HCT116 (cell line): ENCODE data around the gene FAM20B. TPM values are rescaled to one million over a fixed set of nuclear protein-coding genes. Genes with fewer than 3 reads are reported as not detected.

ENCODE experiments used
- ATAC-seq: fragments of 200-7000 bp; cut with Tn5 transposase; 2 replicates; pipeline ENCODE4 v1.9.1; 2020; ENCODE audit warnings: mild to moderate bottlenecking, moderate library complexity
- BruUV-seq: library from RNA; stranded (reverse); fragments of 400-500 nt; replicated peaks from 2 replicates; lab custom pipeline; 2021; lab: Mats Ljungman, UMichigan
- CTCF ChIA-PET: fragments of 300-600 bp; sonication (Branson Sonifier 250); formaldehyde crosslinking; loops from one replicate; lab custom pipeline; 2021; ENCODE audit warnings: antibody characterized with exemption; lab: Charles Lee
- POLR2A ChIA-PET: fragments of 300-600, 350-600 bp; sonication (Branson Sonifier 250); formaldehyde crosslinking; loops from one replicate; lab custom pipeline; 2021; ENCODE audit warnings: antibody characterized with exemption; lab: Charles Lee
- RAD21 ChIA-PET, 2 experiments: fragments of 300-600 bp; sonication (Branson Sonifier 250); formaldehyde crosslinking; loops; one replicate each; lab custom pipeline; 2023; ENCODE audit warnings: low total read pairs in 2 of 2; ENCODE audit not compliant: uncharacterized antibody in 2 of 2, unreplicated experiment in 2 of 2, low non-redundant PET in 1 of 2; lab: Charles Lee
- DNase-seq: peaks from one replicate; pipeline ENCODE4 v3.0.0-alpha.2; 2010; ENCODE audit warnings: low read depth, low spot score
- H2AFZ ChIP-seq: fragments of 200-600 bp; shearing (Covaris generic), sonication (generic); 2 replicates; pipeline ENCODE4 v1.6.1; 2017; ENCODE audit warnings: low read depth, mixed run types, mixed read lengths, antibody characterized with exemption, low read length; ENCODE audit not compliant: poor library complexity, severe bottlenecking
- H3K27ac ChIP-seq: 2 replicates; pipeline ENCODE4 v1.5.1; 2012; ENCODE audit warnings: low read depth, low read length
- H3K27me3 ChIP-seq: fragments of 200-600 bp; sonication (generic); 2 replicates; pipeline ENCODE4 v1.6.1; 2016; ENCODE audit warnings: mixed run types, low read length, mixed read lengths; ENCODE audit not compliant: insufficient read depth
- H3K36me3 ChIP-seq, 2 experiments: fragments of 200-500 bp in 1 of 2; fragments of 200-600 bp in 1 of 2; sonication (Bioruptor generic) in 1 of 2; sonication (generic) in 1 of 2; 2 replicates each; pipeline versions ENCODE4 v1.5.1 to v1.6.1; 2014 to 2016; ENCODE audit warnings: low read length in 2 of 2, inconsistent platforms in 1 of 2, mixed read lengths in 1 of 2, mixed run types in 1 of 2; ENCODE audit not compliant: insufficient read depth in 2 of 2, control insufficient read depth in 1 of 2
- H3K4me1 ChIP-seq, 2 experiments: fragments of 200-600 bp in 1 of 2; sonication (generic) in 1 of 2; 2 replicates each; pipeline versions ENCODE4 v1.5.1 to v1.6.1; 2012 to 2017; ENCODE audit warnings: low read length in 2 of 2, inconsistent platforms in 1 of 2, mild to moderate bottlenecking in 1 of 2, mixed read lengths in 1 of 2, mixed run types in 1 of 2, moderate library complexity in 1 of 2; ENCODE audit not compliant: insufficient read depth in 2 of 2, control insufficient read depth in 1 of 2
- H3K4me2 ChIP-seq: fragments of 200-600 bp; sonication (generic); 2 replicates; pipeline ENCODE4 v1.6.1; 2017; ENCODE audit warnings: mixed run types, low read length, mixed read lengths
- H3K4me3 ChIP-seq, 2 experiments: fragments of 200-600 bp in 1 of 2; sonication (generic) in 1 of 2; replicated peaks in 1 of 2; 2 replicates each; pipeline ENCODE4 v1.5.1; 2011 to 2016; ENCODE audit warnings: low read length in 2 of 2, control low read depth in 1 of 2, low read depth in 1 of 2, mild to moderate bottlenecking in 1 of 2, mixed read lengths in 1 of 2, mixed run types in 1 of 2
- H3K79me2 ChIP-seq: fragments of 200-600 bp; sonication (generic); 2 replicates; pipeline ENCODE4 v1.6.1; 2017; ENCODE audit warnings: mild to moderate bottlenecking, mixed run types, low read length, moderate library complexity, mixed read lengths; ENCODE audit not compliant: insufficient read depth
- H3K9ac ChIP-seq: fragments of 200-600 bp; sonication (generic); 2 replicates; pipeline ENCODE4 v1.6.1; 2016; ENCODE audit warnings: low read length, mixed read lengths
- H3K9me2 ChIP-seq: fragments of 200-600 bp; sonication (generic), shearing (Covaris generic); 2 replicates; pipeline ENCODE4 v1.6.1; 2017; ENCODE audit warnings: mixed run types, mild to moderate bottlenecking, moderate library complexity; ENCODE audit not compliant: insufficient read depth
- H3K9me3 ChIP-seq, 2 experiments: fragments of 200-500 bp in 1 of 2; fragments of 200-600 bp in 1 of 2; sonication (Bioruptor generic) in 1 of 2; sonication (generic) in 1 of 2; 2 replicates each; pipeline ENCODE4 v1.6.1; 2014 to 2017; ENCODE audit warnings: low read length in 2 of 2, mixed read lengths in 2 of 2, inconsistent platforms in 1 of 2, low read depth in 1 of 2, mild to moderate bottlenecking in 1 of 2, mixed run types in 1 of 2, moderate library complexity in 1 of 2; ENCODE audit not compliant: control insufficient read depth in 1 of 2, insufficient read depth in 1 of 2
- H4K20me1 ChIP-seq: fragments of 200-600 bp; sonication (generic), shearing (Covaris generic); 2 replicates; pipeline ENCODE4 v1.6.1; 2017; ENCODE audit warnings: mixed run types, mild to moderate bottlenecking, moderate library complexity; ENCODE audit not compliant: insufficient read depth
- CTCF ChIP-seq, 3 experiments: fragments of 200-600 bp in 1 of 3; sonication (generic) in 1 of 3; IDR thresholded peaks in 2 of 3; conservative IDR thresholded peaks in 1 of 3; 2 replicates each; pipeline ENCODE4 v1.5.1; 2012 to 2017; ENCODE audit warnings: low read depth in 2 of 3, low read length in 2 of 3, antibody characterized with exemption in 1 of 3, borderline replicate concordance in 1 of 3, control low read depth in 1 of 3, mild to moderate bottlenecking in 1 of 3, mixed read lengths in 1 of 3, mixed run types in 1 of 3, moderate library complexity in 1 of 3; ENCODE audit not compliant: insufficient read depth in 1 of 3
- EZH2 ChIP-seq: fragments of 200-600 bp; sonication (generic); IDR thresholded peaks from 2 replicates; pipeline ENCODE4 v1.6.1; 2017; ENCODE audit warnings: antibody characterized with exemption, mixed run types
- JUND ChIP-seq: IDR thresholded peaks from 2 replicates; pipeline ENCODE4 v1.6.1; 2012
- REST ChIP-seq: IDR thresholded peaks from 2 replicates; pipeline ENCODE4 v1.6.1; 2012; ENCODE audit warnings: low read depth
- SP1 ChIP-seq: IDR thresholded peaks from 2 replicates; pipeline ENCODE4 v1.6.1; 2012; ENCODE audit warnings: low read depth
- ZBTB33 ChIP-seq: IDR thresholded peaks from 2 replicates; pipeline ENCODE4 v1.6.1; 2011; ENCODE audit warnings: mild to moderate bottlenecking, low read length, moderate library complexity; ENCODE audit not compliant: insufficient replicate concordance; ENCODE audit errors: extremely low read depth
- intact Hi-C: fragments of 100-400 bp; cut with micrococcal nuclease; formaldehyde crosslinking; loops from 2 replicates; pipeline ENCODE4 v1.10.0; 2022
- total RNA-seq: library from RNA; stranded (reverse); gene quantifications from one replicate; pipeline ENCODE4 v1.2.1, GENCODE V29; 2021; ENCODE audit not compliant: unreplicated experiment

FAM20B gene
- total RNA-seq, 1 experiment from 2014 or later: 36.7 TPM

- Histone ChIP-seq H3K4me2 (no peak overlapping the region), H3K36me3 (no peaks in the 10 kb centered on the region), H3K4me1 (peaks cover 0 to 18% of the 10 kb centered on the region in 2 experiments; a peak in 2 of 4 replicates), H3K9ac (no peak overlapping the region), H3K4me3 (no peak overlapping the region), H2AFZ (no peak overlapping the region), H4K20me1 (no peaks in the 10 kb centered on the region), H3K27me3 (no peaks in the 10 kb centered on the region)
- intact Hi-C loops: loop anchor here (5.0 kb wide), 1 partner anchor 258 kb away; the partner anchor contains the start of gene SOAT1
- DNase-seq: no peak
- POLR2A ChIA-PET: interaction anchor here (1.0 kb wide), 1 partner anchor 8 kb away, joined by 3 read pairs; no protein-coding TSS in a partner anchor
- BruUV-seq: no TSS peak
- no peak for TF ChIP-seq JUND
- TF ChIP-seq CTCF (IDR thresholded peaks at IDR 0.05 in 2 of 3, conservative IDR thresholded peaks at IDR 0.05 in 1 of 3; ENCODE audit: borderline replicate concordance in 1 of 3, insufficient read depth in 1 of 3, low read depth in 2 of 3, low read length in 2 of 3): no peak
- TF ChIP-seq, all 23 proteins: peak for 0
- no peaks in the 10 kb centered on the region for H3K9me2 ChIP-seq
- ChIA-PET CTCF (no interaction called here), RAD21 (no interaction called here)
- no peak for ATAC-seq
- H3K27ac ChIP-seq: no peak overlapping the region
- H3K79me2 ChIP-seq: peaks cover 94% of the 10 kb centered on the region
- no peaks in the 10 kb centered on the region for H3K9me3 ChIP-seq
Measured at GRCh38 chr1:179034720-179035119, 9.0 kb downstream of the FAM20B start.

DNA sequence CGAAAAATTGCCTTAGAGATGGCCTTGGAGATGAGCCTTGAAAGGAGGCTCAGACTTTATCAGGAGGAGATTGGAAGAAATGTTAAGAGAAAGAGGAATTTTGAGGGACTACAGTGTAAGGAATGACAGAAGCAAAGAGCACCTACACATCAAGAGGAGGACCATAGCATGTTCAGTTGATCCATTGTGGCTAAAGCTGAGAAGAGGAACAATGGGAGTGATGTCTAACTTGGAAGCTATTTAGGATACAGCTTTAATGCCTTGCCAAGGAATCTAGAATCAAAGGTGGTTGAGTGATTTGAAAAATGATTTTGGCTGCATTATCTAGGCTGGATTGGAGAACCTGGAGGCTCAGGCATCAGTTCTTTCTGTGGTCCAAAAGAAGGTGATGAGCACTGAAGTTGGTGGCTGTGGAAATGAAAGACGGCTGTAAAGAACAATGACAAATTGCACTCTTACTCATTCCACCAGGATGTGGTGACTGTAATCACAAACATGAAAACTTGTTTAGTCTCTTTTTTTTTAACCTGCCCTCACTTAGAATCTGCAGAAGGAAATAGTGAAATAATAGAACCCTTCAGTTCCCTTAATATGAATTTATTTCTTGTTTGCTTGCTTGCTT, 11.3 kb downstream of the FAM20B start:
- POLR2A ChIA-PET: interaction anchor here (0.7 kb wide), 1 partner anchor 18 kb away, joined by 5 read pairs; no protein-coding TSS in a partner anchor
- no peak for TF ChIP-seq REST
- TF ChIP-seq JUND: no peak
- TF ChIP-seq EZH2: no peak
- TF ChIP-seq CTCF (IDR thresholded peaks at IDR 0.05 in 2 of 3, conservative IDR thresholded peaks at IDR 0.05 in 1 of 3; ENCODE audit: borderline replicate concordance in 1 of 3, insufficient read depth in 1 of 3, low read depth in 2 of 3, low read length in 2 of 3): no peak
- no peak for TF ChIP-seq SP1
- no peak for TF ChIP-seq ZBTB33

More for the DNA sequence above, 11.3 kb downstream of the FAM20B start:
- ChIA-PET CTCF (no interaction called here), RAD21 (no interaction called here)
- H3K79me2 ChIP-seq: peaks cover 73% of the 10 kb centered on the region
- H3K4me2 ChIP-seq: peak overlapping the region; percentile 1; the same call in 1 of the 2 replicates
- no peak overlapping the region for H2AFZ ChIP-seq
- intact Hi-C loops: no loop called here
- no TSS peak for BruUV-seq
- no peaks in the 10 kb centered on the region for H3K36me3 ChIP-seq
- H3K9me2 ChIP-seq: no peaks in the 10 kb centered on the region
- H3K9ac ChIP-seq: no peak overlapping the region
- H3K27ac ChIP-seq: no peak overlapping the region
- no peaks in the 10 kb centered on the region for H3K27me3 ChIP-seq
- DNase-seq (no peak), ATAC-seq (no peak)
- H3K9me3 ChIP-seq: no peaks in the 10 kb centered on the region
- H3K4me1 ChIP-seq: peaks cover 0 to 18% of the 10 kb centered on the region in 2 experiments; a peak in 2 of 4 replicates
- no peak overlapping the region for H3K4me3 ChIP-seq
- H4K20me1 ChIP-seq: no peaks in the 10 kb centered on the region
